ENCODE data around the gene LRRFIP1. TPM values are rescaled to one million over a fixed set of nuclear protein-coding genes. Genes with fewer than 3 reads are reported as not detected.

LRRFIP1 gene
- total RNA-seq, 1 donor from 2014 or later = 40.7 TPM

DNA sequence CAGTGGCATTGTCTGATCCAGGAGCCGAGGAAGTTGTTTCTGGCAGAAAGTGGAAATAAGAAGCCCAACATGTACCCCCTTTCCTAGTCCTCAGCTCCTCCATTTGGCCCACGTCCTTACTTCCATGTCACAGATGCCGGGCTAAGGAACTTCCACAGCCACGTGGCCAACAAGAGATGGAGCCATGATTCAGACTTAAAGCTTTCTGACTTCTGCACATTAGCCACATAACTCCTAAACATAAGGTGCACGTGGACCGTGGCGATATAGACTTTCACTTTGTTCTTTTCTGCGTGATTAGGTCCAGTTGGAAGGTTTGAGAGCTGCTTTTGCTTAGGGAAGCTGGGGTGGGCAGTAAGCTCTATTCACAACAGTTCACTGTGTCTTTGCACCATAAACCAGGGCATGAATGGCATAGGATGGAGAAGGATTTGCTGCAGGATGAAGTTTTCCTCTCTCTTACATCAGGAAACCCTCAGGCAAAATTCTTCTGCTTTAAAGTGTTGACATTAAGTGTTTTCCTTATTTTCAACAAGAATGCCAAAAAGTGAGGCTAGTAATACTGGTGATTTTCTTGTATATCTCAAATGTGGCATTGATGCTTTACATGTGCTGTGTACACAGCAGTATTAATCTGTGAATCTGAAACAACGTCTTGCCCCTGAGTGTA, 109.9 kb downstream of the LRRFIP1 start:
- TF ChIP-seq, protein P1, sequence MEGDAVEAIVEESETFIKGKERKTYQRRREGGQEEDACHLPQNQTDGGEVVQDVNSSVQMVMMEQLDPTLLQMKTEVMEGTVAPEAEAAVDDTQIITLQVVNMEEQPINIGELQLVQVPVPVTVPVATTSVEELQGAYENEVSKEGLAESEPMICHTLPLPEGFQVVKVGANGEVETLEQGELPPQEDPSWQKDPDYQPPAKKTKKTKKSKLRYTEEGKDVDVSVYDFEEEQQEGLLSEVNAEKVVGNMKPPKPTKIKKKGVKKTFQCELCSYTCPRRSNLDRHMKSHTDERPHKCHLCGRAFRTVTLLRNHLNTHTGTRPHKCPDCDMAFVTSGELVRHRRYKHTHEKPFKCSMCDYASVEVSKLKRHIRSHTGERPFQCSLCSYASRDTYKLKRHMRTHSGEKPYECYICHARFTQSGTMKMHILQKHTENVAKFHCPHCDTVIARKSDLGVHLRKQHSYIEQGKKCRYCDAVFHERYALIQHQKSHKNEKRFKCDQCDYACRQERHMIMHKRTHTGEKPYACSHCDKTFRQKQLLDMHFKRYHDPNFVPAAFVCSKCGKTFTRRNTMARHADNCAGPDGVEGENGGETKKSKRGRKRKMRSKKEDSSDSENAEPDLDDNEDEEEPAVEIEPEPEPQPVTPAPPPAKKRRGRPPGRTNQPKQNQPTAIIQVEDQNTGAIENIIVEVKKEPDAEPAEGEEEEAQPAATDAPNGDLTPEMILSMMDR (IDR thresholded peaks at IDR 0.05) = no peak
- no peak for TF ChIP-seq EZH2phosphoT487 (IDR thresholded peaks at IDR 0.05)
- TF ChIP-seq EZH2 (IDR thresholded peaks at IDR 0.05) = no peak
- Histone ChIP-seq H3K79me2 (ENCODE audit: low read depth) (no peaks in the 10 kb centered on the region), H3K4me1 (peaks cover 13% of the 10 kb centered on the region), H3K4me2 (no peak overlapping the region), H3K9me3 (ENCODE audit: low read depth) (no peaks in the 10 kb centered on the region), H3K27ac (no peak overlapping the region), H3K4me3 (no peak overlapping the region), H4K20me1 (ENCODE audit: low read depth) (peaks cover 24% of the 10 kb centered on the region), H2AFZ (replicated peaks) (no peak overlapping the region), H3F3A (ENCODE audit: low read depth) (no peaks in the 10 kb centered on the region), H3K36me3 (no peaks in the 10 kb centered on the region), H3K27me3 (no peaks in the 10 kb centered on the region), H3K9ac (no peak overlapping the region)
- peaks cover 3% of the 10 kb centered on the region for H3K27me3 Mint-ChIP-seq (ENCODE audit: insufficient read depth, low read depth)
- H3K36me3 Mint-ChIP-seq = peaks cover 14% of the 10 kb centered on the region
- no peak for DNase-seq (ENCODE audit: low spot score)
- H3K4me3 Mint-ChIP-seq = no peak overlapping the region
- no peaks in the 10 kb centered on the region for H3K9me3 Mint-ChIP-seq
- no peak overlapping the region for H3K27ac Mint-ChIP-seq
- H3K4me1 Mint-ChIP-seq = peaks cover 33% of the 10 kb centered on the region

DNA sequence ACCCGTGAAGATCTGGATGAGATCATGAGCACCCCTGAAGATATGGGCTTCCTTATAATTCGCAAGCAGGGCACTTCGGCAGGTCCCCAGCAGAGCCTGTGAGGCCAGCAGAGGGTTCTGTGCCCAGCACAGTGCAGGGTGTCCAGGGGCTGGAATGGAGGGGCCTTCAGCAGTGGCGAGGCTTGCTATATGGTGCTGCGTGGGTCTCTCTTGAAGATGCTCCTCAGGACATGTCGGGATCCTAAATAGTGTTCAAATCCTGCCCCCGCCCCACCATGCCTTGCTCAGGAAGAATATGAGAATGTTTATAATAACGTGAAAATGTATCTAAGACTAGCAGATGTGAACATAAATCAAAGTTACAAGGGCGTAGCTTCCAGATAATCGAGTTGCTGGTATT, 110.9 kb downstream of the LRRFIP1 start:
- Histone ChIP-seq H3K36me3 (no peaks in the 10 kb centered on the region), H3F3A (ENCODE audit: low read depth) (no peaks in the 10 kb centered on the region), H3K4me2 (no peak overlapping the region), H2AFZ (replicated peaks) (no peak overlapping the region), H4K20me1 (ENCODE audit: low read depth) (peaks cover 15% of the 10 kb centered on the region), H3K9ac (no peak overlapping the region), H3K27ac (no peak overlapping the region), H3K4me1 (peaks cover 7% of the 10 kb centered on the region), H3K27me3 (no peaks in the 10 kb centered on the region), H3K9me3 (ENCODE audit: low read depth) (no peaks in the 10 kb centered on the region), H3K4me3 (no peak overlapping the region), H3K79me2 (ENCODE audit: low read depth) (no peaks in the 10 kb centered on the region)
- TF ChIP-seq, protein P1 (IDR thresholded peaks at IDR 0.05) = no peak
- no peak for TF ChIP-seq EZH2phosphoT487 (IDR thresholded peaks at IDR 0.05)
- TF ChIP-seq EZH2 (IDR thresholded peaks at IDR 0.05) = no peak
- Mint-ChIP-seq H3K4me1 (peaks cover 25% of the 10 kb centered on the region), H3K4me3 (no peak overlapping the region), H3K36me3 (peaks cover 14% of the 10 kb centered on the region), H3K9me3 (no peaks in the 10 kb centered on the region), H3K27me3 (ENCODE audit: insufficient read depth, low read depth) (peaks cover under 1% of the 10 kb centered on the region), H3K27ac (no peak overlapping the region)
- no peak for DNase-seq (ENCODE audit: low spot score)

DNA sequence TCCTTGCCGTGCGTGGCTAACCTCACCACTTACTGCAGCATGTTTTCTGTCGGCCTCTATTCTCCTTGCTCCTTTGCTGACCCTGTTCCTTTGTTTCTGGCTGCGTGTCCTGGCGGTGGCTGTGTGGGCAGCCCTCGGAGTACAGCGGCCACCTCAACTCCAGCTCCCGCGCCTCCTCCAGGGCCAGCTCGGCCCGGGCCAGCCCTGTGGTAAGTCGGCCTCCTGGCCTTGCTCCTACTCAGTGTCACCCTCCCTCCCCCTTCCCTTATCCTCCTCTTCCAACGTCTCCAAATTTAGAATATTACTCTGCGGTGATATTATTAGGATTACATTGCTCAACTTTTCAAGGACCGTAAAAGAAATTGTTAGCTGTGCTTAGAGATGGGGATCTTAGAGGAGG, 111.7 kb downstream of the LRRFIP1 start:
- H3K27me3 Mint-ChIP-seq (ENCODE audit: insufficient read depth, low read depth) = no peaks in the 10 kb centered on the region
- H3K27ac Mint-ChIP-seq = peak overlapping the region; percentile 75
- H3K36me3 ChIP-seq = no peaks in the 10 kb centered on the region
- no peaks in the 10 kb centered on the region for H3K79me2 ChIP-seq (ENCODE audit: low read depth)
- no peak for DNase-seq (ENCODE audit: low spot score)
- peaks cover 14% of the 10 kb centered on the region for H3K36me3 Mint-ChIP-seq
- no peak overlapping the region for H3K4me3 ChIP-seq
- H3K9me3 ChIP-seq (ENCODE audit: low read depth) = no peaks in the 10 kb centered on the region
- TF ChIP-seq EZH2 (IDR thresholded peaks at IDR 0.05) (no peak), EZH2phosphoT487 (IDR thresholded peaks at IDR 0.05) (no peak)
- TF ChIP-seq, protein P1 (IDR thresholded peaks at IDR 0.05) = no peak
- no peaks in the 10 kb centered on the region for H3K27me3 ChIP-seq
- H3K9me3 Mint-ChIP-seq = no peaks in the 10 kb centered on the region
- no peak overlapping the region for H3K4me2 ChIP-seq
- no peak overlapping the region for H3K27ac ChIP-seq
- H3F3A ChIP-seq (ENCODE audit: low read depth) = no peaks in the 10 kb centered on the region
- no peaks in the 10 kb centered on the region for H3K4me1 ChIP-seq
- H2AFZ ChIP-seq (replicated peaks) = no peak overlapping the region
- H3K4me1 Mint-ChIP-seq = peaks cover 19% of the 10 kb centered on the region
- H4K20me1 ChIP-seq (ENCODE audit: low read depth) = peaks cover 6% of the 10 kb centered on the region
- no peak overlapping the region for H3K9ac ChIP-seq
- no peak overlapping the region for H3K4me3 Mint-ChIP-seq

Data from neural progenitor cell (in vitro differentiated cells).